Endothelial cell of umbilical vein (primary cell): ENCODE measurements around the gene ASAP2. TPM values are rescaled to one million over a fixed set of nuclear protein-coding genes. Genes with fewer than 3 reads are reported as not detected.

Experiments used
- BruUV-seq: library from RNA; stranded (reverse); fragments of 400-500 nt; replicated peaks from 2 replicates; lab custom pipeline; 2021; lab: Mats Ljungman, UMichigan
- CTCF ChIA-PET: fragments of 300-600, 350-600 bp; sonication (Branson Sonifier 250); formaldehyde crosslinking; loops from one replicate; lab custom pipeline; 2021; ENCODE audit warnings: antibody characterized with exemption, inconsistent platforms; lab: Charles Lee
- POLR2A ChIA-PET: fragments of 300-600, 350-600 bp; sonication (Branson Sonifier 250); formaldehyde crosslinking; loops from one replicate; lab custom pipeline; 2021; ENCODE audit warnings: antibody characterized with exemption, inconsistent platforms; lab: Charles Lee
- DNase-seq: peaks from one replicate; pipeline ENCODE4 v3.0.0-alpha.2; 2011; ENCODE audit warnings: low read depth, low spot score
- FAIRE-seq: peaks from 2 replicates; lab custom pipeline; 2011; peaks lifted over from hg19 to GRCh38; lab: Jason Lieb, UNC
- H2AFZ ChIP-seq: 2 replicates; pipeline ENCODE4 v1.6.0; 2012; ENCODE audit warnings: low read depth, low read length, control low read depth, inconsistent platforms
- H3K27ac ChIP-seq: 2 replicates; pipeline ENCODE4 v1.5.1; 2011; ENCODE audit warnings: low read depth, mild to moderate bottlenecking, control low read depth, low read length, moderate library complexity; ENCODE audit not compliant: insufficient read depth
- H3K27me3 ChIP-seq, 2 experiments: 2 replicates each; pipeline versions ENCODE4 v1.6.0 to v1.6.1; 2011; ENCODE audit warnings: low read length in 2 of 2, mixed read lengths in 1 of 2; ENCODE audit not compliant: control insufficient read depth in 2 of 2, insufficient read depth in 2 of 2
- H3K36me3 ChIP-seq, 2 experiments: 2 replicates in 1 of 2; 3 replicates in 1 of 2; pipeline ENCODE4 v1.5.1; 2011; ENCODE audit warnings: low read length in 2 of 2, mild to moderate bottlenecking in 1 of 2, moderate library complexity in 1 of 2; ENCODE audit not compliant: control insufficient read depth in 2 of 2, insufficient read depth in 2 of 2; ENCODE audit errors: extremely low read depth in 1 of 2
- H3K4me1 ChIP-seq: 3 replicates; pipeline ENCODE4 v1.5.1; 2011; ENCODE audit warnings: mild to moderate bottlenecking, low read length; ENCODE audit not compliant: control insufficient read depth, insufficient read depth; ENCODE audit errors: extremely low read depth
- H3K4me2 ChIP-seq: 2 replicates; pipeline ENCODE4 v1.6.1; 2011; ENCODE audit warnings: low read length, control low read depth, mixed read lengths; ENCODE audit not compliant: insufficient read depth
- H3K4me3 ChIP-seq, 3 experiments: fragments of 200-600 bp in 1 of 3; sonication (generic), shearing (Covaris generic) in 1 of 3; replicated peaks in 1 of 3; 2 replicates each; pipeline ENCODE4 v1.5.1; 2011 to 2016; ENCODE audit warnings: control low read depth in 3 of 3, low read length in 3 of 3, mild to moderate bottlenecking in 2 of 3, inconsistent platforms in 1 of 3, low read depth in 1 of 3, moderate library complexity in 1 of 3; ENCODE audit not compliant: insufficient read depth in 1 of 3
- H3K79me2 ChIP-seq: 2 replicates; pipeline ENCODE4 v1.6.0; 2012; ENCODE audit warnings: low read length, inconsistent platforms; ENCODE audit not compliant: control insufficient read depth, insufficient read depth
- H3K9ac ChIP-seq: replicated peaks from 2 replicates; pipeline ENCODE3; 2011; ENCODE audit warnings: low read length, control low read depth; ENCODE audit not compliant: insufficient read depth; ENCODE audit errors: extremely low read depth
- H3K9me1 ChIP-seq: replicated peaks from 3 replicates; pipeline ENCODE4 v1.6.0; 2011; ENCODE audit warnings: mild to moderate bottlenecking, low read length; ENCODE audit not compliant: control insufficient read depth, insufficient read depth; ENCODE audit errors: extremely low read depth
- H3K9me3 ChIP-seq: replicated peaks from 2 replicates; pipeline ENCODE4 v1.5.1; 2012; ENCODE audit warnings: low read length, inconsistent platforms; ENCODE audit not compliant: control insufficient read depth, insufficient read depth
- H4K20me1 ChIP-seq: replicated peaks from 2 replicates; pipeline ENCODE3; 2011; ENCODE audit warnings: mild to moderate bottlenecking, low read length; ENCODE audit not compliant: control insufficient read depth, insufficient read depth; ENCODE audit errors: extremely low read depth
- EZH2 ChIP-seq: IDR thresholded peaks from 2 replicates; pipeline ENCODE4 v1.6.1; 2012; ENCODE audit warnings: borderline replicate concordance, low read depth, mild to moderate bottlenecking, moderate library complexity, low read length, inconsistent platforms; ENCODE audit not compliant: severe bottlenecking
- FOS ChIP-seq: IDR thresholded peaks from 2 replicates; pipeline ENCODE4 v1.6.1; 2011; ENCODE audit warnings: mild to moderate bottlenecking, low read length, moderate library complexity, borderline replicate concordance; ENCODE audit not compliant: insufficient read depth
- GATA2 ChIP-seq: IDR thresholded peaks from 2 replicates; pipeline ENCODE4 v1.7.0; 2011; ENCODE audit warnings: low read depth, mild to moderate bottlenecking, moderate library complexity, mixed read lengths, low read length; ENCODE audit not compliant: insufficient read length, insufficient read depth
- JUN ChIP-seq: IDR thresholded peaks from 2 replicates; pipeline ENCODE4 v1.6.1; 2011; ENCODE audit warnings: borderline replicate concordance, low read depth; ENCODE audit not compliant: insufficient read length, insufficient read depth
- MYC ChIP-seq: IDR thresholded peaks from one replicate; pipeline ENCODE4 v1.6.1; 2011; ENCODE audit warnings: mild to moderate bottlenecking, low read depth, low read length
- POLR2A ChIP-seq: IDR thresholded peaks from 2 replicates; pipeline ENCODE4 v1.6.1; 2012; ENCODE audit warnings: low read depth, mild to moderate bottlenecking, control low read depth, low read length
- POLR2AphosphoS5 ChIP-seq: IDR thresholded peaks from 2 replicates; pipeline ENCODE4 v1.6.1; 2012; ENCODE audit warnings: low read depth, mild to moderate bottlenecking, control low read depth, low read length, moderate library complexity; ENCODE audit not compliant: insufficient read depth
- dilution Hi-C: fragments of 300-500 bp; cut with MboI; formaldehyde crosslinking; loops from one replicate; pipeline ENCODE4 v1.15.0; 2019; ENCODE audit warnings: low sequenced_read_pairs; ENCODE audit not compliant: extremely low pct_ligation_motif_present
- intact Hi-C: fragments of 100-400 bp; cut with micrococcal nuclease; formaldehyde crosslinking; loops from one replicate; pipeline ENCODE4 v1.10.0; 2022
- polyA plus RNA-seq, 4 experiments: library from polyadenylated mRNA; depleted of rRNA in 3 of 4; stranded (reverse) in 3 of 4; unstranded in 1 of 4; fragments of >200 nt; gene quantifications; 2 replicates each; pipeline versions ENCODE4 v1.2.1 to v1.2.3, GENCODE V29; 2011 to 2012; ENCODE audit warnings: missing spikeins in 1 of 4
- total RNA-seq: library from RNA; stranded (reverse); gene quantifications from 2 replicates; pipeline ENCODE4 v1.2.3, GENCODE V29; 2021
- TF ChIP-seq, protein P1 (sequence below): IDR thresholded peaks from 2 replicates; pipeline ENCODE4 v1.6.1; 2011; ENCODE audit not compliant: insufficient read depth, insufficient read length
- TF ChIP-seq, protein P2 (sequence below), 2 donors: IDR thresholded peaks; 1 replicate in 1 of 2; 2 replicates in 1 of 2; pipeline ENCODE4 v1.5.1; 2011; ENCODE audit warnings: low read length in 2 of 2, mild to moderate bottlenecking in 2 of 2, moderate library complexity in 2 of 2, control low read depth in 1 of 2, inconsistent platforms in 1 of 2, low read depth in 1 of 2; ENCODE audit not compliant: insufficient read depth in 1 of 2; ENCODE audit errors: extremely low read depth in 1 of 2

The ASAP2 gene
- total and polyA plus RNA-seq, 2 donors (not counting 3 experiments of a cell fraction or from before 2014, with no cell fraction given): 31.1 to 79.2 TPM

DNA sequence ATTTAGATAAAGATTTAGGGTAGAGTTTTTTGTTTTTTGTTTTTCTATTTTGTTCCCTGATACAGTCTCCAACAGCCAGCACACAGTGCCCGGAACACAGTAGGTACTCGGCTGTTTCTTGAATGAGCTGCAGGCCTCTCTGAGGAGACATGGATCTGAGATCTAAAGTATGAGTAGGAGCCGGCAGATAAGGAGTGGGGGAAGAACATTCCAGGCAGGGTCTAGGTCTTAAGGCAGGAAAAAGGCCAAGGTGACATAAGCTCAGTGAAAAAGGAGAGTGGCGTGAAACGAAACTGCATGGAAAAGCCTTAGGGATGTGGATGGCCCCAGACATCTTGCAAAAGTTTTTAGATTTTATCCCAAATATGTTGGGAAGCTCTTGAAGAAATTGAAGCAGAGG lies 122.3 kb downstream of the ASAP2 start:
- TF ChIP-seq MYC: no peak
- no peak for TF ChIP-seq GATA2
- TF ChIP-seq, protein P1, sequence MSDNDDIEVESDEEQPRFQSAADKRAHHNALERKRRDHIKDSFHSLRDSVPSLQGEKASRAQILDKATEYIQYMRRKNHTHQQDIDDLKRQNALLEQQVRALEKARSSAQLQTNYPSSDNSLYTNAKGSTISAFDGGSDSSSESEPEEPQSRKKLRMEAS: no peak
- no peak for TF ChIP-seq JUN
- no peak for TF ChIP-seq FOS
- no peak for TF ChIP-seq EZH2
- TF ChIP-seq POLR2A: no peak
- TF ChIP-seq, protein P2, sequence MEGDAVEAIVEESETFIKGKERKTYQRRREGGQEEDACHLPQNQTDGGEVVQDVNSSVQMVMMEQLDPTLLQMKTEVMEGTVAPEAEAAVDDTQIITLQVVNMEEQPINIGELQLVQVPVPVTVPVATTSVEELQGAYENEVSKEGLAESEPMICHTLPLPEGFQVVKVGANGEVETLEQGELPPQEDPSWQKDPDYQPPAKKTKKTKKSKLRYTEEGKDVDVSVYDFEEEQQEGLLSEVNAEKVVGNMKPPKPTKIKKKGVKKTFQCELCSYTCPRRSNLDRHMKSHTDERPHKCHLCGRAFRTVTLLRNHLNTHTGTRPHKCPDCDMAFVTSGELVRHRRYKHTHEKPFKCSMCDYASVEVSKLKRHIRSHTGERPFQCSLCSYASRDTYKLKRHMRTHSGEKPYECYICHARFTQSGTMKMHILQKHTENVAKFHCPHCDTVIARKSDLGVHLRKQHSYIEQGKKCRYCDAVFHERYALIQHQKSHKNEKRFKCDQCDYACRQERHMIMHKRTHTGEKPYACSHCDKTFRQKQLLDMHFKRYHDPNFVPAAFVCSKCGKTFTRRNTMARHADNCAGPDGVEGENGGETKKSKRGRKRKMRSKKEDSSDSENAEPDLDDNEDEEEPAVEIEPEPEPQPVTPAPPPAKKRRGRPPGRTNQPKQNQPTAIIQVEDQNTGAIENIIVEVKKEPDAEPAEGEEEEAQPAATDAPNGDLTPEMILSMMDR (IDR thresholded peaks at IDR 0.05; ENCODE audit: extremely low read depth in 1 of 2, insufficient read depth in 1 of 2, low read depth in 1 of 2, low read length in 2 of 2): no peak
- TF ChIP-seq POLR2AphosphoS5: no peak
- Histone ChIP-seq H4K20me1 (no peaks in the 10 kb centered on the region), H3K4me1 (peaks cover 22% of the 10 kb centered on the region), H3K9me3 (no peaks in the 10 kb centered on the region), H3K4me2 (no peak overlapping the region), H2AFZ (no peak overlapping the region), H3K79me2 (peaks cover 8% of the 10 kb centered on the region), H3K4me3 (no peak overlapping the region), H3K27me3 (no peaks in the 10 kb centered on the region), H3K9ac (no peak overlapping the region), H3K36me3 (peaks cover 11 to 13% of the 10 kb centered on the region in 2 experiments), H3K9me1 (no peaks in the 10 kb centered on the region), H3K27ac (no peak overlapping the region)
- dilution Hi-C loops (no loop called here), intact Hi-C loops (loop anchor here (1.0 kb wide), 1 partner anchor 124 kb away; no protein-coding TSS in a partner anchor)
- CTCF ChIA-PET: interaction anchor here (1.0 kb wide), 1 partner anchor 186 kb away, joined by 3 read pairs; no protein-coding TSS in a partner anchor
- FAIRE-seq: no peak
- BruUV-seq: no TSS peak
- POLR2A ChIA-PET: no interaction called here
- DNase-seq: no peak
